Left lobe of liver (tissue), 2 donors: ENCODE data around the gene ACVR1B. TPM values are rescaled to one million over a fixed set of nuclear protein-coding genes. Genes with fewer than 3 reads are reported as not detected.

Experiments used
- ATAC-seq: fragments of 200-7000 bp; cut with Tn5 transposase; one replicate; pipeline ENCODE4 v1.9.1; 2020; ENCODE audit warnings: mild to moderate bottlenecking, moderate library complexity
- DNase-seq: peaks from one replicate; pipeline ENCODE4 v3.0.0-alpha.2; 2020; ENCODE audit warnings: low spot score
- total RNA-seq: library from RNA; stranded (reverse); gene quantifications from one replicate; pipeline ENCODE4 v1.2.1, GENCODE V29; 2021
- donor health status: DM: no; HTN: no; CAD: no; lungs with moderate emphysema.
- donor health status: DM: no; HTN: yes; CAD: no.

ACVR1B gene
- 28.0 TPM for total RNA-seq

GRCh38 chr12:51951199-51951842 is at the start of gene ACVR1B:
TSS of gene ACVR1B (plus strand) at chr12:51951699. CDS start at chr12:51951744, 45 bp downstream.
- peak; percentile 94 for DNase-seq
- ATAC-seq, result peak; percentile 88

- DNase-seq, result peak; percentile 28
- no peak for ATAC-seq
Measured at GRCh38 chr12:51901881-51902280, 49.6 kb upstream of the ACVR1B start.

DNA sequence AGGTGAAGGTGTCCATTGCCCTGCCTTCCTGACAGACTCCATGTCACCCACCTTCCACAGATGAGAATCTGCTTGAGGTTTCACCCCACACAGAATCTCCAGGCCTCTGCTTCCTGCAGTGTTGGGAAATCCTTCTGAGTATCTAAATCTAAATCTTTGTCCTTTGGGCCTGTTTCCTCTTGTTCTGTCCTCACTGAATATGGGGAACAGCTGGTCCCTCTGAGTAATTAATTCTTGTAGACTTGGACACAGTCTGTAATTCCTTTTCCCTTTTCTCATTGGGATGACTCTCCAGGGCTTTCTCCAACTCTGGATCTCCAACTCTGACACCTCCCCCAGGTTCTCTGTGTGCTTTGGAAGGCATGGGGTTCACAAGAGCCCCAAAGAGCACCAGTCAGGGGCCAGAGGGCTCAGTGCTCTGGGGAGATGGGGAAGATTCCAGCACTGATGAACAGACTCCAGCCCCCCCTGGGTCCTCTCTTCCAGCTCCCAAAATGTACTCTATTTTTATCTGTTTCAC is 46.5 kb upstream of the ACVR1B start:
- ATAC-seq (no peak), DNase-seq (no peak)

- peak; percentile 47 for ATAC-seq
- no peak for DNase-seq
Measured at GRCh38 chr12:51905471-51906429, 45.7 kb upstream of the ACVR1B start.

- ATAC-seq, result peak; percentile 8
- no peak for DNase-seq
Measured at GRCh38 chr12:51906430-51907082, 44.9 kb upstream of the ACVR1B start.

GRCh38 chr12:51907083-51907855 is 44.2 kb upstream of the ACVR1B start, which contains the start of gene ACVRL1:
TSS of gene ACVRL1 (plus strand) at chr12:51907504. CDS start at chr12:51912475, 4,971 bp downstream.
- ATAC-seq (peak; percentile 14), DNase-seq (no peak)

DNA sequence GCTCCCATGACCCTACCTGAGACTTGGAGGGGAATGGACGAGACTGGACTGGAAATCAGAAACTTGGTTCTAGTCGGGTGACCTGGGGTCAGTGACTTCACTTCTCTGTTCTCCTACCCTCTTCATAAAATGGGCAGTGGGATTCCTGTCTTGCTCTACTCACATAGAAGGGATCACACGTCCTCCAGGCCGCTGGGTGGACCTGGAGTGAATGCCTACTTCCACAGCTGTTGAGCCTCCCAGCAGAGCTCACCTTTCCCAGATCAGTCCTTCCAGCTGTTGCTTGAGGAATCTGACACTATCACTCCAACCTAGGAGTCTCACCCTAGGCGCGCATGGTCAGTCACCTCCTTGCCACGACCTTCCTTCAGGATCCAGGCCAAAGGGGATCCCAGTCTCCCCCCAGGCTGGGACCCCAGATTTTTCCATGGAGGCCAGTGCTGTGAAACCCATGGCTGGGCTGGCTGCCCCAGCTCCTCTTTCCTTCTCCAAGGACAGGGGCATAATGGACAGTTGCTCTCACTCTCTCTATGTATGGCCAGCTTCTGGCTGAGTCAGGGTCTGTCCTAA is 43.6 kb upstream of the ACVR1B start:
- DNase-seq (no peak), ATAC-seq (no peak)

DNA sequence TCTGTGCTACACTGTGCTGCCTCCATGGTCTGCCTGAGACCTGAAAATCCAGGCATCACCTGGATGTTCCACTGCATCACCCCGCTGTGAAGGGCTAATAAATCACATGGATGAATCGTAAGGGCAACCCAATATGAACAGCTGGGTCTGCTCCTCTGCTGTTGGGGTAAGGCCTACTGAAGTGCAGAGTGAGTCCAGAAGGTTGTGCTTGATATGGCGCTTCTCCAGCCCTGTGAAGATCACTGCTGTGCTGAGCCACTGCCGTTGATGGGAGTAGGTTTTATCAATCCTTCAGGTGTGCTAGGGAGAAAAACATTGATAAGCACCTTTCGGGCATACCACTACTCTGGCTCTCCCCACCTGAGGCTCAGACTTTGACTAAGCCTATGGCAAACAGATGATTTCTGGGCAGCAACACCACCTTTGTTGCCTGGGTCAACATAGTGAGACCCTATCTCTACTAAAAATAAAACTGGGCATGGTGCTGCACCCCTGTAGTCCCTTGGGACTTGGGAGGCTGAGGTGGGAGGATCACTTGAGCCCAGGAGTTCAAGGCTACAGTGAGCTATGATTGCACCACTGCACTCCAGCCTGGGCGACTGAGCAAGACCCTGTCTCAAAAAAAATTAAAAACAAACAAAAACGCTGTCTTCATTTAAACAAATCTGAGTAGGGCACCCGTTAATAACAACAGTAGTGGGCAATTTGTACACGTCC is 42.5 kb upstream of the ACVR1B start:
- DNase-seq (no peak), ATAC-seq (no peak)

DNA sequence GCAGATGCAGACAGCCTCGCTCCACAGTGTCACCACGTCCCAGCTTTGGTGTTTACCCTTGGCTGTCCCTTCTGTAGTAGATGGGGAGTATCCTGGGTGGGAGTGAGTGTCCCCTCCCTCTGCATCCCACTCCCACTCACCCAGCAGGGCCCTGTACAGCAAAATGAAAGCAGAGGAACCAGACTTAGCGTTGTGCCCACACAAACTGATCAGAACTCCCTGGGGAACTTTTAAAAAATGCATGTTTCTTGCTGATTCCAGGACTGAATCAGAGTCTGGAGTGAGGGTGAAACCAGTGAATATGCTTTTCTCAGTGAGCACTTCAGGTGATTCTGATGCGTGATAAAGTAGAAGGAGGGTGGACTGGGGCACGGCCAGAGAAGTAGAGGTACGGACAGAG is 41.3 kb upstream of the ACVR1B start:
- no peak for DNase-seq
- ATAC-seq, result no peak

GRCh38 chr12:51910691-51911090 is 40.8 kb upstream of the ACVR1B start:
- no peak for DNase-seq
- ATAC-seq, result peak; percentile 5

DNA sequence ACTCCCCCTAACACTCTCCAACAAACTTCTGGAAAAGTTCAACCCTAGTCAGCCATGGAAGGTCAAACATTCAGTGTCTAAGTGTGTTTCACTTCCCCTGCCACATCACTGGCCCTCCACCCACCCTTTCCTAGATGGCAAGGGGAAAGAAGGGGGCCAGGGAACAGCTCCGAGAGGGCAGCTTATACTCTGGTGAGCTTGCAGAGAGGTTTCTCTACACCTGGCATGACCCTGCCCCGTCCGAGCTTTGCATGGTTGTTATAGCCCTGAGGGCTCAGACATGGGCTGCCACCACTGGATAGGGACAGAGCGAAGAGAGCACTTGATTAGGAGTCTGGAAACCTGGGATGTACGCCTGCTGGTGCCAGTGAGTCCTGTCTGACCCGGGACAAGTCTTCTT is 40.2 kb upstream of the ACVR1B start:
- DNase-seq (no peak), ATAC-seq (no peak)

GRCh38 chr12:51911788-51912711 is 39.4 kb upstream of the ACVR1B start:
- DNase-seq (peak; percentile 45), ATAC-seq (peak; percentile 62)

DNA sequence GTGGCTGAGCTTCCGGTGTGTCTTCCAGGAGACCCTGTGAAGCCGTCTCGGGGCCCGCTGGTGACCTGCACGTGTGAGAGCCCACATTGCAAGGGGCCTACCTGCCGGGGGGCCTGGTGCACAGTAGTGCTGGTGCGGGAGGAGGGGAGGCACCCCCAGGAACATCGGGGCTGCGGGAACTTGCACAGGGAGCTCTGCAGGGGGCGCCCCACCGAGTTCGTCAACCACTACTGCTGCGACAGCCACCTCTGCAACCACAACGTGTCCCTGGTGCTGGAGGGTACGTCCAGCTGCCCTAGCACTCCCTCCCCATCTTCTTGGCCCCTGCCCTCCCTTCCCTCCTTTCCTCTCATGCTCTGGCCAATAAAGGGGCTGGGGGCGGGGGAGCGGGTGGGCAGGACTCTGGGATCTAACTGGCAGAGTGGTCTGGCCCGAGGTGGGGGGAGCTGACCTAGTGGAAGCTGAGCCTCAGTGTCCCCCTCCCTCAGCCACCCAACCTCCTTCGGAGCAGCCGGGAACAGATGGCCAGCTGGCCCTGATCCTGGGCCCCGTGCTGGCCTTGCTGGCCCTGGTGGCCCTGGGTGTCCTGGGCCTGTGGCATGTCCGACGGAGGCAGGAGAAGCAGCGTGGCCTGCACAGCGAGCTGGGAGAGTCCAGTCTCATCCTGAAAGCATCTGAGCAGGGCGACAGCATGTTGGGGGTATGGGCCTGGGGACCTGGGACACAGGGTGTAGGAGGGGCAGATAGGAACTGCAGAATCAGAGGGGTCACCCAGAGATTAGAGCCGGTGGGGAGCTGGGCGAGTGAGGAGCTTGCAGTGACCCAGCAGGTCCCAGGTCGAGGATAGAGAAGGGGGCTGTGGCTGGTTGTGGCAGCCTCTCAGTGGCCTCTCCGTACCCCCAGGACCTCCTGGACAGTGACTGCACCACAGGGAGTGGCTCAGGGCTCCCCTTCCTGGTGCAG is 38.1 kb upstream of the ACVR1B start:
- ATAC-seq (no peak), DNase-seq (no peak)

GRCh38 chr12:51914034-51914923 is 37.2 kb upstream of the ACVR1B start:
- no peak for ATAC-seq
- DNase-seq, result no peak

GRCh38 chr12:51915003-51915625 is 36.4 kb upstream of the ACVR1B start:
- ATAC-seq (no peak), DNase-seq (no peak)

DNA sequence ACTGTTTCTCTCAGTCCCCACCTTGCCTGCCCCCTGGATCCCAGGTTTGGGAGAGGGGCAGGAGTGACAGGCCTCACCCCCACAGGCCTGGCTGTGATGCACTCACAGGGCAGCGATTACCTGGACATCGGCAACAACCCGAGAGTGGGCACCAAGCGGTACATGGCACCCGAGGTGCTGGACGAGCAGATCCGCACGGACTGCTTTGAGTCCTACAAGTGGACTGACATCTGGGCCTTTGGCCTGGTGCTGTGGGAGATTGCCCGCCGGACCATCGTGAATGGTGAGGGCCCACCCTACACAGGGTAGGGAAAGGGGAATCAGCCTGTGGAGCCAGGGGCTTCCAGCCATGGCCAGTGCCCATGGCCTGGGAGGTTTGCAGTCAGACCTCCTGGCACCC is 35.5 kb upstream of the ACVR1B start:
- DNase-seq, result no peak
- ATAC-seq, result no peak
